Anterior cingulate cortex (tissue), 58 donors: Measurements from ENCODE around the gene CT45A9.
"Not testable (repeated sequence)": the region's sequence is repeated elsewhere in the genome, so short reads cannot be mapped to it uniquely, and the experiment has no call there.

Experiments
- DNase-seq, 58 donors: peaks; one replicate each; lab custom pipeline; 2025; lab: John Stamatoyannopoulos, UW

The CT45A9 gene

GRCh38 chrX:135871712-135872111 lies at the start of gene CT45A9:
Gene CT45A9 (minus strand): TSS chrX:135871812. CDS start chrX:135868061, 3,751 bp downstream.
- DNase-seq: not testable (repeated sequence)

GRCh38 chrX:135920516-135920915 lies 48.9 kb upstream of the CT45A9 start:
- DNase-seq: not testable (repeated sequence)

- no peak for DNase-seq
These were observed 42.8 kb upstream of the CT45A9 start for GRCh38 chrX:135914404-135914803.

GRCh38 chrX:135910251-135910650 lies 38.6 kb upstream of the CT45A9 start:
- no peak for DNase-seq

DNA sequence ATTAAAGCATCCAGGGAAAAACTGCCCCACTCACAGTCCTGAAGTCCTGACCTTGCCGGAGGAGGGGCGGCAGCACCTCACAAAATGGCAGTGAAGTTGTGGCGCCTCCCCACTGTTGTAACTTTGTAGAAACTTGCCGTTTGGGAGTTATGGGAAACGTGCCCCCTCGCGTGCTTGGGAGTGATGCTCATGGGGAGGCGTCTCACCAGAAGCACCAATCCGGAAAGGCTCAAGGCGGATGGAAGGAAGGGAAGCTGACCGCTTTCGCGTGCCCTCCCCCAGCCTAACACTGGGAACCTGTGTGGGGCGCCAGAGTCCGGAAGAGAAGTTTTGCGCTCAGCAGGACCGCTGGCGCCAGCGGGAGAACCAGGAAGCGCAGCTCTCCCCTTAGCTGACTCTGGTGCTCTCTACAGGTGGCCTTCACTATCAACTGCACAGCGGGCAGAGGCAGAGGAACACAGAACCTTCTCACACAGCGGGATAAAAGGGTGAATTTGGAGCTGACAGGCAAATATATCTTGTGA lies 21.7 kb upstream of the CT45A9 start, which contains the start of the genes CT45A10 and SAGE1:
CT45A10 (minus strand) TSS at position 151 of the 524 bp plus-strand sequence. CDS start 8,100 bp downstream, outside the sequence.
SAGE1 (plus strand) TSS at position 423 of the 524 bp plus-strand sequence. CDS start 2,527 bp downstream, outside the sequence.
- DNase-seq: no peak

DNA sequence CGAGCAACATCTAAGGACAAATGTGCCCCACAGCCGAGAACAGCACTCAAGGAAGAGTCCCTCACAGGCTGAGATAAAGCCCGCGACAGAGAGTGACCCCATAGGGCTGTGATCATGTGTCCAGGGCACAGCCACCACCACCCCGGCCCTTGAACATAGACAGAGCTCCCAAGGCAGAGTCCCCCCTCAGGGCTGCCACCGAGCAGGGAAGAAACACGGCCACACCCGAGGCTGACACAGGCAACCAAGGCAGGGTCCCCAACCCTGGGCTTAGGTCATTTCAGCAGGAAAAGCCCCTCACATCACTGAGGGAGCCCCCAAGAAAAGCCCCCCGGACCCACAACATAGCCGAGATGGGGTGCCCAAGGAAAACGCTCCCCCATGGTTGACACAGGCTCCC lies 21.2 kb upstream of the CT45A9 start:
- DNase-seq: no peak

- DNase-seq: no peak
These were observed 18.5 kb upstream of the CT45A9 start for GRCh38 chrX:135890087-135890585.

DNA sequence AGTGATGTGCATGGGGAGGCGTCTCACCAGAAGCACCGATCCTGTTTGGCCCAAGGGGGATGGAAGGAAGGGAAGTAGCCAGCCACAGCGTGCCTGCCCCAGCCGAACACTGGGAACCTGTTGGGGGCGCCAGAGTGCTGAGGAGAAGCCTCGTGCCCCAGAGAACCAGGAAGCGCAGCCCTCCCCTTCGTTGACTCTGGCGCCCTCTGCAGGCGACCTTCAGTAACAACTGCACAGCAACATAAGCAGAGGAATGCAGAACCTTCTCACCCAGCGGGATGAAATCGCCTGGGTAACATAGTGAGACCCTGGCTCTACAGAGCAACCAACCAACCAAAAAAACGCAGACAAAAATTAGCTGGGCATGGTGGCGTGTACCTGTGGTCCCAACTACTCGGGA lies 17.4 kb upstream of the CT45A9 start:
- DNase-seq: not testable (repeated sequence)

DNA sequence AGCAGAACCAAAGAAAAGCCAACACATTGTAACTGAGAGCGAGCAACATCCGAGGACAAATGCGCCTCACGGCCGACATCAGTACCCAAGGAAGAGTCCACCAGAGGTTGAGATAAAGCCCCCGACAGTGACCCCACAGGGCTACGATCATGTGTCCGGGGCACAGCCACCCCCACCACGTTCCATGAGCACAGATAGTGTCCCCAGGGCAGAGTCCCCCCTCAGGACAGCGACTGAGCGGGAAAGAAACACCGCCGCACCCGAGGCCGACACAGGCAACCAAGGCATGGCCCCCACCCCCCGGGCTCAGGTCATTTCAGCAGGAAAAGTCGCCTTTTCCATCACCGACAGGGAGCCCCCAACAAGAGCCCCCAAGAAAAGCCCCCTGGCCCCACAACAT lies 16.6 kb upstream of the CT45A9 start:
- not testable (repeated sequence) for DNase-seq

- DNase-seq: not testable (repeated sequence)
These were observed 11.1 kb upstream of the CT45A9 start for GRCh38 chrX:135882741-135883140.

- not testable (repeated sequence) for DNase-seq
These were observed 17.2 kb downstream of the CT45A9 start, which contains the start of gene CT45A8 for GRCh38 chrX:135854438-135854837. Gene CT45A8 (minus strand): TSS chrX:135854538. CDS start chrX:135850783, 3,755 bp downstream.

DNA sequence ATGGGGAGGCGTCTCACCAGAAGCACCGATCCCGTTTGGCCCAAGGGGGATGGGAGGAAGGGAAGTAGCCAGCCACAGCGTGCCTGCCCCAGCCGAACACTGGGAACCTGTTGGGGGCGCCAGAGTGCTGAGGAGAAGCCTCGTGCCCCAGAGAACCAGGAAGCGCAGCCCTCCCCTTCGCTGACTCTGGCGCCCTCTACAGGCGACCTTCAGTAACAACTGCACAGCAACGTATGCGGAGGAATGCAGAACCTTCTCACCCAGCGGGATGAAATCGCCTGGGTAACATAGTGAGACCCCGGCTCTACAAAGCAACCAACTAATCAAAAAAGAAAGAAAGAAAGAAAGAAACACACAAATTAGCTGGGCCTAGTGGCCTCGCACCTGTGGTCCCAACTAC lies 34.4 kb downstream of the CT45A9 start, which contains the start of gene CT45A7:
CT45A7 (minus strand) TSS at position 101 of the 400 bp plus-strand sequence. CDS start 3,747 bp downstream, outside the sequence.
- not testable (repeated sequence) for DNase-seq

DNA sequence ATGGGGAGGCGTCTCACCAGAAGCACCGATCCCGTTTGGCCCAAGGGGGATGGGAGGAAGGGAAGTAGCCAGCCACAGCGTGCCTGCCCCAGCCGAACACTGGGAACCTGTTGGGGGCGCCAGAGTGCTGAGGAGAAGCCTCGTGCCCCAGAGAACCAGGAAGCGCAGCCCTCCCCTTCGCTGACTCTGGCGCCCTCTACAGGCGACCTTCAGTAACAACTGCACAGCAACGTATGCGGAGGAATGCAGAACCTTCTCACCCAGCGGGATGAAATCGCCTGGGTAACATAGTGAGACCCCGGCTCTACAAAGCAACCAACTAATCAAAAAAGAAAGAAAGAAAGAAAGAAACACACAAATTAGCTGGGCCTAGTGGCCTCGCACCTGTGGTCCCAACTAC lies 51.7 kb downstream of the CT45A9 start, which contains the start of gene CT45A2:
CT45A2 (minus strand) TSS at position 101 of the 400 bp plus-strand sequence. CDS start 3,747 bp downstream, outside the sequence.
- not testable (repeated sequence) for DNase-seq
